Measurements from ENCODE around the gene DUSP12.

GRCh38 chr1:161781995-161782394, 32.4 kb downstream of the DUSP12 start:
- TF ChIP-seq POLR2A (IDR thresholded peaks at IDR 0.05; ENCODE audit: low read length) (no peak), GATA1 (IDR thresholded peaks at IDR 0.05; ENCODE audit: low read depth, low read length) (no peak)
